Measurements from ENCODE around the gene FGF4.
"Not testable (repeated sequence)": the region's sequence is repeated elsewhere in the genome, so short reads cannot be mapped to it uniquely, and the experiment has no call there.

FGF4 gene

DNA sequence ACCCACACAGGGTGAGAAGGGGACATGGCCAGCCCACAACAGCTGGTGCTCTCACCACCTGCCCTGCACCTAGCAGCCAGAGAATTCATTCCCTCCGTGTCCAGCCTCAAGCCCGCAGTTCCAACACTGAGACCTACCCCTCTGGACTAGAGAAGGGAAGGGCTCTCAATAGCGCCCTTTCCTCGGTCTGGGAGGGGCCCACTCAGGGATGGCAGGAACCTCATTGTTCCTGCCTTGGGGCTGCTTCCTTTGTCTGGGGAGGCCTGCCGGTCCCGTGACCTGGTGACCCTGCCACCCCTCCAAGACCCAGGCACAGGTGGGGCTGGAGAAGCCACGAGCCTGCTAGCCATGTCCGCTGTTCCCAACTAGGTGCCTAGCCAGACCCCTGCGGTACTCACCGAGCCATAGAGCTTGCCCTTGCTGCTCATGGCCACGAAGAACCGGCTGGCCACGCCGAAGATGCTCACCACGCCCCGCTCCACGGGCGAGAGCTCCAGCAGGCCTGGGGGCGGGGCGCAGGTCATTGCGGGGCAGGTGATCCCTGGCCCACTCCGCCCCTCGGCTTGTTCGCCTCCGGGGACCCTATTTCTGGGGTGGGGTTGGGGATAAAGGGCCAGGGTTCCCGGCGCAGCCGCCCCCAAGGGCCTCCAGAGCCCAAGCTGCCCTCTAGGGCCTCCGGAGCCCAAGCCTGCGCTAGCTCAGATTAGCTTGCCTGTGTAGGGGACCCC is 1.4 kb downstream of the FGF4 start:
- DNase-seq (ENCODE audit: low read depth in 2 of 2) = no peak

DNA sequence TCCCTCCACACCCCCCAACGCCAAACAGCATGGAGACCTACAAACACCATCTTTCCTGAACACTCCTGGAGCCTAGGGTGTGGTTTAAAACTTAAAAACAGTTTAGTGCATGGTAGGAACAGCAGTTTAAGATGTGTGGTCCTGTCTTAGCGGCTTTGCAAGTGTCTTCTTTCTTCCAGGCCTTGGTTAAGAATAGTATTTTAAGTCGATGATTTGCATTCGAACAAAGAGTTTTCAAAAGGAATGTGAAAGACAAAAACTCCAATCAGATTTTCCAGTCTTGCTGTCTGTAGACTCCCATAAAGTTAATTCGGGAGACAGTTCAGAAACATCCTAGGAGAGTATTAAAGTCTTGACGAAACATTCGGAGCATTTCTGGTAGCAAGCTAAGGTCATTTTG is 3.7 kb downstream of the FGF4 start:
- DNase-seq (ENCODE audit: low read depth in 2 of 2) = no peak

DNA sequence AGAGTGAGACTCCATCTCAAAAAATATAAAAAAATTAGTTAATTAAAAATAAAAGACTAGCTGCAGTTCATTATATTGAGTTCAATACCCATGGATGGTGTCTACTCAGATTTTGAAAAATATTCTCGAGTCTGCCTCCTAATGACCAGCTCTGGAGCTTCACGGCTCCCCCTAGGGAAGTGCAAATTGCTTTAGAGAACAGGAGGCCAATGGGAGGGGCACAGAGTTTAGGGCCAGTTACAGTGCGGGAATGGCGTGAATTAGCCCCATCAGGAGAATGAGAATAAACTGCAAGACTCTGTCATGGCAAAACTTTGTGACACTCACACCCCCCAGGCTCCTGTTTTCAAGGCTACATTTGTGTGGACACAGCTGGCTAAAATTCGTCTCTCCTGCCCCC is 4.6 kb downstream of the FGF4 start:
- DNase-seq (ENCODE audit: low read depth in 2 of 2) = no peak

DNA sequence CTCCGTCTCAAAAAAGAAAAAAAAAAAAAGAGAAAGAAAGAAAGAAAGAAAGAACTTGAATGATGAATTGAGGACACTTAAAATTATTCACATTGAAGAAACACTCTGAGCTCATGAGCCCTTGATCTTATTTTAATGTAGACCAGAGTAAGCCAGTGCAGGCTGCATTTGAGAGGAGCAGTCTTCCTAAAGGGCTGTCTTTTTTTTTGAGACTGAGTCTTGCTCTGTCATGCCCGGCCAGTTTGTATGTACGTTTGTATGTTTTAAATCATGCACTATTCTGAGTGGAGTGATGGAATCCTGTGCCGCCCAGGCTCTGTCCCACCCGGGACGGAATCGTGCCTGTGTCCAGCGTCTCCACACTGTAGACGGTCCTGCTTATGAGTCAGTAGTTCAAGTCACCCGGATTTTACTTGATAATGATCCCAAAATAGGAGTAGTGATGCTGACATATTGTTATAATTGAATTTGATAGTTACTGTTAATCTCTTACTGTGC is 9.6 kb downstream of the FGF4 start:
- DNase-seq (ENCODE audit: low read depth in 2 of 2) = no peak

DNA sequence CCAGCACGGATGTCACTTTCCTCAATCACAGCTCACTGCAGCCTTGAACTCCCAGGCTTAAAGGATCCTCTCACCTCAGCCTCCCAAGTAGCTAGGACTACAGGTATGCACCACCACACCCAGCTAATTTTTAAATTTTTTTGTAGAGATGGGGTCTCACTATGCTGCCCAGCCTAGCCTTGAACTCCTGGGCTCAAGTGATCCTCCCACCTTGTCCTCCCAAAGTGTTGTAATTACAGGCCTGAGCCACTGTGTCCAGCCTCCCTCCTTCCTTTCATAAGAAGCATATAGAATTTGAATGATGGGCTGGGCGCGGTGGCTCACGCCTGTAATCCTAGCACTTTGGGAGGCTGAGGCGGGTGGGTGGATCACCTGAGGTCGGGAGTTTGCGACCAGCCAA is 10.2 kb downstream of the FGF4 start:
- not testable (repeated sequence) for DNase-seq (ENCODE audit: low read depth in 2 of 2)

DNA sequence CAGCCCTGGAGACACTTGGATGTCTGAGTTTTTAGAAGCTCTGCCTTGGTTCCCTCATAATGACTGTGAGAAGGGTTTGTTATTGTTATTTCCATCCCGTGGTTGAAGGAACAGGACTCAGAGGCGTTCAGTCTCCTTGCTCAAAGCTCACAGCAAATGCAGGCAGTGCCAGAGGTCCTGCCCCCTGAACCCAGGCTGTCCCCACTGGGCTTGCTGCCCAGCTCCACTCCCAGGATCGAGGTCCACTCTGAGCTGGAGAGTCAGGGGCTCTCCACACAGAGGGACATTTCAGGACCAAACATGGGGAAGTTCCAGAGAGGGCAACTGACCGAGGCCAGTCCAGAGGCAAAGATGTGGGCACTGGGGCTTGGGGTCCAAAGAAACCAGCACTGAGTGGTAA is 14.8 kb downstream of the FGF4 start:
- no peak for DNase-seq (ENCODE audit: low read depth in 2 of 2)

DNA sequence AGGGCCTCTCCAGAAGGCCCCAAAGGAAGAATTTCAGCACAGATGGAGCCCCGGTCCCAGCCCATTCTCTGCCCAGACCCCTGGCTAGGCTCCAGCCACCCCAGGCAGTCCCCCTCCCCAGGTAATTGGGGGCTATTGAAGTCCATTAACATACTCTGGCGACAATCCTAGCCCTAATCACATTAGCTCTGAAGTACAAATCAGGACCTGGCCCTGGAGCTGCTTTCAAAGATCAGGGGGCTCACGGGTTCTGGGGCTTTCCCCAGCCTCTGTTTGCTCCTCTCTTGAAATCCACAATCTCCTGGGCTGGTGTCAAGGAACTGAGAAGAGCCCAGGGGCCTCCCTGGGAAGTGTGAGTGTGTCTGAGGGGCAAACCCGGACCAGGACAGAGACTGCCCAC is 22.3 kb downstream of the FGF4 start:
- DNase-seq (ENCODE audit: low read depth in 2 of 2) = no peak

DNA sequence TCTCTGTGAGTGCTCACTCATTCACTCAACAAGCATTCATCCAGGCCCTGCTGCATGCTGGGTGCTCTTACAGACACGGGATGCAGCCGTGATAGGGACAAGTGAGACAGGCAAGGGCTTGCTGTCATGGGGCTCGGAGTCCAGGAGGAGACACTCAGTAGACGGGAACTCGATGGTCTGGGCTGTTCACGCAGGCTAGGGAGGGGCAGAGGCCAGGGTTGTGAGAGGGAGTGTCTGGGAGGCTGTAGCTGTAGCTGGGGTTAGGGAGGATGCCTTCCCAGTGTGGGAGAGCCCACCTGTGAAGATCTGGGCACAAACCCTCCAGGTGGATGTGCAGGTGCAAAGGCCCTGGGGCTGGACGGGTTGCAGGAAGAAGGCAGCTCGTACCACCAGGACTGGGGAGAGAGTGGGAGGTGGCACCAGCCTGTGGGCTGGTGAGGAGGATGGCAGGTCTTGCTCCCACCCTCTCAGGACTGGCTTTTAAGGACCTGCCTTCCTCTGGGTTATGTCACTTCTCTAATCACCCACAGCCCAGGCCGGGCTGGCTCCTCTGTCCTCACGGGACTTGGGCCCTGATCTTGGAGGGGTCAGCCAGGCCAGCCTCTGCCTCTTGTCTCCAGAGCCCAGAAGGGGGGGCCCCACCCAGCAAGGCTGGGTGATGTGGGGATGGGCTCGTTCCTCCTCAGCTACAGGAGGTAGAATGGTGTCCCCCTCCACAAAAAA is 24.1 kb downstream of the FGF4 start:
- no peak for DNase-seq (ENCODE audit: low read depth in 2 of 2)

DNA sequence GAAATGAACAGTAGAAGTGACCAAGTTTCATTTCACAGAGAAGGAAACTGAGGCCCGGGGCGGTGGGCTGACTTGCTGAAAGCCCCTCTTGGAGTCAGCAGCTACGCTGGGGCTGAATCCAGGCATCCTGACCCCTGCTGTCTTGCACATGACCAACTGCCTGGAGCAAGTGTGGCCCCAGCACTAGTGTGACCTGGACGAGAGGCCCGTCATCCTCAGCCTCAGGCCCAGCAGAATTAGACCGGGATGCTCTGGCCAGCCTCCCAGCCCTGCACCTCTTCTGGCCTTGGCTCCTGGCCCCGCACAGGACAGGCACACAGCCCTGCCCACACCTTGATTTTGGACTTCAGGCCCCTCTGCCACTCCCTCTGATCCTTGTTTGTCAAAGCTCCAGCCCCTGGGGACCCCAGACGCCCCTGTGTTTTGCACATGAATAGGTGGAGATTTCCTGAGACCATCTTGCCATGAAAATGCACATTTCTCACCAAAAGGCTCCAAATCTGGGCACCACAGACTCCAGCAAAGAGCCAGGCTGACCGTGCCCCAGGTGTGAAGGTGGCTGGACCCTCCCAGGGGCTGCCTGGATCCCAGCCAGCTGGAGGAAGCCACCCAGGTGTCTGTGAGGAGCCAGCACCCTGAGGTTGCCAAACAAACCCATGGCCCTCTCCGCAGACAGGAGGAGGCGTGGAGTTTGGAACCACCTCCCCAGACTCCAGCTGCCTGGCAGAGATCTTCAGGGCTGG is 24.9 kb downstream of the FGF4 start:
- DNase-seq (ENCODE audit: low read depth in 2 of 2) = no peak

DNA sequence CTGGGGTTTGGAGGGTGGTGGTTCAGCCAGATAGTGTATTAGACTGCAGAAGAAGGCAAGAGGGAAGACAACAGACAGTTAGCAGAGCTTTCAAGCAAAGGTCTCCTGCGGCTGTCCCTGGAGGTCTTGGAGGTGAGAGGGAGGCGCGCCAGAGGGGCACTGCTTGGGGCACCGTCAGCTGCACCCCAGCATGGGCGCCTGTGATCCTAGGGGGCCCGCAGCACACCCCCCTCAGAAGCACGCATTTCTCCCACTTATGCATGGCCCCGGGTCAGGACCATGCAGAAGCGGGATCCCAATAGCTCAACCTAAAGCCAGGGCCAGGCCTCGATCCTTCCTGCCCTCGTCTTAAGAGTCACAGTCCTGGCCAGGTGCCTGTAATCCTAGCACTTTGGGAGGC is 26.5 kb downstream of the FGF4 start:
- DNase-seq (ENCODE audit: low read depth in 2 of 2) = no peak

DNA sequence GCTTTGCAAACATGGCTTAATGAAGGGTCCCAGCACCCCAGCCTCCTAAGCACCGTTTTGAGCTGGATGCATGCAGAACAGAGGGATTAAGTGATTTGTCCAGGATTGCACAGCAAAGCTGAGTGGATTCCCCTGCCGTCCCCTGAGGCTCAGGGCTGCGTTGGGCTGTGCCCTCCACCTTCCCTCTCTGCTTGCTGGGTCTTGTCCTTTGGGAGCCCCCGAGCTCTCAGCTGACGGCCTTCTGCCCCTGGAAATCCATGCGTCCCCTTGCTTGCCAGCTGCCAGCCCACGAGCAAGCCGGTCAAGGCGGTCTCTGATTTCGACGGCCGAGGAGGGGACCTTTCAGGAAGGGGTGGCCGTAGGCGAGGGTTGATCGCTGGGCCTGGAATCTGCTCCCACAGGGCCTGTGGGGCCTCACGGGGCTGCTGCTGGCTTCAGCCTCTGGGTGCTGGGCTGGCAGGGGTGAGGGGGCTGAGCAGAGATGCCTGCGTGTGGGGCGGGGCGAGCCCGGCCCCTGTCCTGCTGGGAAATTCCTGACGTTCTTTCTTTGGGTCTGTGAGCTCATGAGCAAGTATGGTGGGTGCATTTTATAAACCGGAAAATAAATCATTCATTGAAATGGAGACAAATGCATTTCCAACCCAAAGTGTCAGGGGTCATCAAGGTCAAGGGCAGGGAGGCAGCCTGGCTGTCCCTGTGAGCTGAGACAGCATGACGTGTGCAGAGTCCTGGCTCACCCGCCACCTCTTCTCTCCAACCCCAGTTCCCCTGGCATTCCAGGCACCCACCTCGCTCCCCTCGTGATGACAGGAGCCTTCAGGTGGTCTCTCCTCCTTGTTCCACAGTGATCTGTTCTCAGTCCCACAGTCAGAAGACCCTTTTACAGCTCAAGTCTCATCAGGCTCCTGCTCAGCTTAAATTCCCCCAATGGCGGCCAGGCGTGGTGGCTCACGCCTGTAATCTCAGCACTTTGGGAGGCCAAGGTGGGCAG is 28.1 kb downstream of the FGF4 start:
- DNase-seq (ENCODE audit: low read depth in 2 of 2) = no peak

DNA sequence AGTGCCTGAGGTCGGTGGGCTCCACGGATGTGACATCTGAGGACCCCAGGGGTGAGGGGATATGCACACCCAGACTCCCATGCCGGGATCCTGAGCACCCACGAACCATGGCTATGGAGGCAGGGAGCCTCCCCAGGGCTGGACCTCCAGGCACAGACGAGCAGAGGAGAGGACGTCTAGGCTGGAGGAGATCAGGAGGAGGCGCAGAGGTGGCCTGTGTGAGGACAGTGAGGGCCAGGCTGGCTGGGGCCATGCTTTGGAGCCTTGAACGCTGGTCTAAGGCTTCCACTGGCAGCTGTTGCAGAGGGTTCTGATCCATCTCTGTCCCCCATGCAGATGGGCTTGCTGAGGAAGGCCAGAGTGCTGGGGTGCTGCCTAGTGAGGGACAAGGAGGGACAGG is 29.0 kb downstream of the FGF4 start:
- DNase-seq (ENCODE audit: low read depth in 2 of 2) = no peak

DNA sequence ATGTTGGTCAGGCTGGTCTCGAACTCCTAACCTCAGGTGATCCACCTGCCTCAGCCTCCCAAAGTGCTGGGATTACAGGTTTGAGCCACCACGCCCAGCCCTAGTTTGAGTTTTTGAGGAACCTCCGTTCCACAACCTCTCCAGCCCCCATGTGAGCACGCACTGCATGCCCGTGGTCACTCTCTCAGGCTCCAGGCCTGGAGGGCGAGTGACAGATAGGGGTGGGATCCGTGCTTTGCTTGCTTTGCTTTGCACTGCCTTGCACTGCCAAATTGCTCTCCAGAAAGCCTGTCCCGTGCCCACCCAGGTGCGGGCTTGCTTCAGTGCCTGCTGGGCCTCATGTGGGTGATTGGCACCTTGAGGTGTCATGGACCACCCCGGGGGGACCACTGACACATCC is 29.9 kb downstream of the FGF4 start:
- DNase-seq (ENCODE audit: low read depth in 2 of 2) = no peak

DNA sequence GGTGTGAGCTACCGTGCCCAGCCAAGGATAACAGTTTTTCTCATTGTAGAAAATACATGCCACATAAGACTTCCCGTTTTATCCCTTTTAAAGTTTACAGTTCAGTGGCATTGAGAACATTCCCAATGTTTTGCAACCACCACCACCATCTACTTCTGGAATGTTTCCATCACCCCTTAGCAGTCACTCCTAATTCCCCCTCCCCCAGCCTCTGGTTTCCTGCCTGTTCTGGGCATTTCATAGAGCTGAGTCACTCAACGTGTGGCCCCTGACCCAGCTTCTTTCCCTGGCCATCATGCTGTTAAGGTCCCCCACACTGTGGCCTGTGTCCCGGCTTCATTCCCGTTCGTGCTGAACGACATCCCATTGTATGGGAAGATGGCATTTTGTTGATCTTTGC is 30.7 kb downstream of the FGF4 start:
- no peak for DNase-seq (ENCODE audit: low read depth in 2 of 2)

DNA sequence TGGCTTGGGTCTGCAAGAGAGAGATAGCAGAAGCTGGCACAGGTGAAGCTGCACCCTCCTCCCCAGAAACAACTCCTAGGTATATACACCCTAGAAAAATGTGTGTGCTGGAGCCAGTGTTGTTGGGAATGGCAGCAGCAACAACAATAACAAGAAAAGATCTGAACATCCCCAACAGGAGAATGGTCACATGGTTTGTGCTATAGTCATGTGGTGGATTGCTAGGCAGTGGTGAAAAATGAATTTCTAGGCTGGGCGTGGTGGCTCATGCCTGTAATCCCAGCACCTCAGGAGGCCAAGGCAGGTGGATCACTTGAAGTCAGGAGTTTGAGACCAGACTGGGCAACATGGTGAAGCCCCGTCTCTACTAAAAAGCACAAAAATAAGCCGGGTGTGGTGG is 40.3 kb downstream of the FGF4 start:
- DNase-seq (ENCODE audit: low read depth in 2 of 2) = no peak

DNA sequence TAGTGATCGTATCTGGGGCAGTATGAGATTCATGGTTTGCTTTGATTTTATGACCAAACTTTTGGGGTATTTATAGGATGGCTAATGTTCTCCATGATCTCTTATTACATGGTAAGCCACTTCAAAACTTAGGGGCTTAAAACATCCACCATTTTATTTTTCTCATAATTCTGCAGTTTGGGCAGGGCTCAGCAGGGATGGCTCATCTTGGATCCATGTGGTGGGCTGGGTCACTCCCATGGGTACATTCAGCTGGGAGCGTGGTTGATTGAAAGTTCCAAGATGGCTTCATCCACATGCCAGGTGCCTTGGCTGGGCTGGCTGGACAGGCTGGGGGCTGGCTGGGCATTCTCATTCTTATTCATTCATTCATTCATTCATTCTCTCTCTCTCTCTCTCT is 40.8 kb downstream of the FGF4 start:
- DNase-seq (ENCODE audit: low read depth in 2 of 2) = no peak

DNA sequence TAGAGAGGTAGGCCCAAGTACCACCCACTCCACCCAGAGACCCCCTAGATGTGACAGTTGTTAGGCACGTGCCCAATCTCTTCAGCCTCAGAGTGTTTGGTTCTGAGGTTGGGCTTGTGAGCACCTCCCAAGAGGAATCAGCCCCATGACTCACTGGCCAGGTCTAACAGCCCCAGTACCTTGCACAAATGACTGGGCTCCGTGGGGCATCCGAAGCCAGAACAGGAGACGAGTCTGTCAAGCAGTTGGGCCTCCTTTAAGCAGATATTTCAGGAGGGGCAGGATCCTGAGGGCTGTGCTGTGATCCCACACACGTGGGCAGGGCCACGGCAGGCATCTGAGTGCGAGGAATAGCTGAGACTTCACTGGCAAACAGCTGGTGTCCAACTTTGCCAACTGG is 42.2 kb downstream of the FGF4 start:
- DNase-seq (ENCODE audit: low read depth in 2 of 2) = no peak

DNA sequence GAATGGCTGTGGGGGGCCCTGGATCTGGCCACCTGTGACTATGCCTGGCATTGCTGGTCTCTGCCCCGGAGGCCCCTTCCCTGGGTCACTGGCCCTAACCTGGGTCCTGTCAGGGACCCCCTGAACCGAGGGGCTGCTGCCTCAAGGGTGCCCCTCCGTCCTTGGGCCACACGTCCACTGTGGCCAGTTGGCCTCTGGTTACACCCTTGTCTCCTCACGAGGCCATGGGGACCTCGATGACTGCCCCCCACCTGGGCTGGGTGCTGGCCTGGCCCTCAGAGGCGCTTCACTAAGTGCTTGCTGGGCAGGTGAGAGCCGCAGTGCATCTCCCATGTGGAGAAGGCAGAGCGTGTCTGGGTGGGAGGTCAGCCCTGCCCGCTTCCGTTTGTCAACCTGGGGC is 44.0 kb downstream of the FGF4 start:
- no peak for DNase-seq (ENCODE audit: low read depth in 2 of 2)

DNA sequence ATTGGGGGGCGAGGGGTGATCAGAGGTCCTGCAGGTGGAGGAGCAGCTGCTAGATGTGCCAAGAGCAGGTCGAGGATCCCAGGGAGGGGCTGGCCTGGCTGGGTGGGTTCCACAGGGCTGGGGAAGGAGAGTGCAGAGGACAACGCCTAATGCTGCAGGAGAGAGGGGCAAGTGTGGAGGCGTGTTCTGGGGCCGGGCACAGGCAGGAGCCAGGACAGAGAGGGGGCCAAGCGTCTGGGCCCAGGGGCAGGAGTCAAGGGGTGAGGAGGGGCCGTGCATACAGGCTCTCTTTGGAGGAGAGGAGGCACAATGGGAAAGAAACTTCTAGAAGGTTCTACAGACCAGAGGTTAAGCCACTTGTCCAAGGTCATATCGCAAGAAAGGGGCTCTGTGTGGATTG is 44.6 kb downstream of the FGF4 start:
- no peak for DNase-seq (ENCODE audit: low read depth in 2 of 2)

DNA sequence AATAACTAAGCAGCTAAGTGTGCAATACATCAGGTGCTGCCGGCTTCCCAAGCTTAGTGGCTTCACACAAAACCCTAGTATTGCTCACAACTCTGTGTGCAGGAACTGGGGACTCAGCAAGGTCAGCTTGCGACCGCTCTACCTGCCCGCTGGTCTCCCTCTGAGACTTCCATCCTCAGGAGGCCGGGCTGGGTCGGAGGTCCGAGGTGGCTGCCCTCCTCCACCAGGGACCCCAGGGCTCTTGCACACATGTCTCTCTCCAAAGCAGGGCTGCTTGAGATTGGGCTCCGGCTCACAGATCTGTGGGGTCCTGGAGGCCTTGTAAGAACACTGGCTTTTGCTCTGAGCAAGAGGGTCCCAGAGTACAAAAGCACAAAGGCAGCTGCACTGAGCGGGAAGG is 45.9 kb downstream of the FGF4 start:
- no peak for DNase-seq (ENCODE audit: low read depth in 2 of 2)

DNA sequence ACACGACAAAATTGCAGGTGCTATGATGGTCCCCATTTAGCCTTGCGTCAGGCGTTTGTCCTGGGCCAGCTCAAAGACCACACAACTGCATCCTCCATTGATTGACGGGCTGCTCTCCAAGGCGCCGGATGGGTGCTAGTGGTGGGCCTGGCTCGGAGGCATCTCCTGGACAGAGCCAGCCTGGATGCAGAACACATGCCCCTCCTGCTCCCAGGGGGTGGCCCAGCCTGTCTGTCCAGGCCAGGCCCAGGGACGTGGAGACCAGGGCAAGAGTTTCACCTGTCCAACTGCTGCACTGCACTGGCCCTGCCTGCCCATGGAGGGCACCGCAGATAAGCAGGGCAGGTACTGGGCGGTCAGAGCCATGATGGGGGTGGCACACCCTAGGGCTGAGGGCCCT is 47.9 kb downstream of the FGF4 start:
- no peak for DNase-seq (ENCODE audit: low read depth in 2 of 2)

DNA sequence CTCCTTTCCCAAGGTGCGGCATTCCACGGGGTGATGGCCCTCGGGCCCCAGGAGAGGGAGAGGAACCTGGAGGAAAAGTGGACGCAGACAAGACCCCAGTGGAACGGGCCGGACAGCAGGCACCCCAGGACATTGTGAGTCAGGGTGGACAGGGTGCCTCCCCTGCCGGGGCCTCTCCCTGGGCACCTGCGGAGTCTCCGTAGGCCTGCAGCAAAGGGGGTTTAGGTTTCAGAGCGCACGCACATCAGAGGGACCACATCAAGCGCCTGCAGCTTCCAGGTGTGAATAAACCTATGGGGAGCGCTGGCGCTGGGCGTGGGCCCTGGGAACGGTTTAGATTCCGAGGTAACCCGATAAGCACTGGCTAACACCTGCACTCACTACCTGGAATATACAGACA is 48.7 kb downstream of the FGF4 start:
- no peak for DNase-seq (ENCODE audit: low read depth in 2 of 2)
